HG03060 (cell line): Measurements from ENCODE around the gene HDAC4.
"Not testable (repeated sequence)": the region's sequence is repeated elsewhere in the genome, so short reads cannot be mapped to it uniquely, and the experiment has no call there.

ENCODE experiments used
- ATAC-seq: cut with Tn5 transposase; IDR thresholded peaks from one replicate; pipeline ENCODE4 v1.9.1; 2021; ENCODE audit warnings: low read depth, moderate number of reproducible peaks; ENCODE audit not compliant: unreplicated experiment

Gene HDAC4

DNA sequence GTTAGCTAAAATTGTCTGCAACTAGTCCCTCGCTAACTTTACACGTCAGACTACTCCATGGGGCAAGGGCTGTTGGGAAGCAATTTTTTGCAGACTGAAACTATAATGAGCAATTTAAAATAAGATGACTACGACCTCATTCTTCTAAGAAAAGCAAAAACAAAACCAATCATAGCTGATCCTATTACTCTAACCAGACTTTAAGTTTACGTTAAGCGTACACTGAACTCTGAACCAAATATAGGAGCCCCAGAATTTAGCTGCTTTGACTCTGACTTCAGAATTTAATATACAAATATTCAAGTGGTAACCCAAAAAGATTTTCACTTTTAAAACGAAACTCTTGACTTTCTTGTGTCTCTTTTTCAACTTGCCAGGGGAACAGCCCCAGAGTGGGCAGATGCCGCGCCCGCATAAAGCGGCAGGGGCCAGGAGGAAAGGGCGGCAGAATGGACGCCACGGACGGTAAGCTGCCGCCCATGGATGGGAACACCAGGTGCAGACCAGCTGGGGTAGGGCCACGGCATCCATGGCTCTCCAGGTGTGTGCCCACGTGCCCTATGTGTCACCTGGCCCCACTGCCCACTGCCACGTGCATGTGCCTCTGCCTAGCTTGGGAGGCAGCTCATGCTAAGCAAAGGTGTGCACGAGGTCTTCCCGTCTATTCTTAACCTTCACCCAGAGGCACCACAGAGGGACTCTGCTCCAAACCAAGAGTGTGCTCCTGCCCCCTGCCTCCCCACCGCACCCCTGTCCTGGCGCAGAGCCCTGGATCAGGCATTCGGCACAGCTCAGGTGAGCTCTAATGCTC, 217.6 kb downstream of the HDAC4 start:
- ATAC-seq: no peak

DNA sequence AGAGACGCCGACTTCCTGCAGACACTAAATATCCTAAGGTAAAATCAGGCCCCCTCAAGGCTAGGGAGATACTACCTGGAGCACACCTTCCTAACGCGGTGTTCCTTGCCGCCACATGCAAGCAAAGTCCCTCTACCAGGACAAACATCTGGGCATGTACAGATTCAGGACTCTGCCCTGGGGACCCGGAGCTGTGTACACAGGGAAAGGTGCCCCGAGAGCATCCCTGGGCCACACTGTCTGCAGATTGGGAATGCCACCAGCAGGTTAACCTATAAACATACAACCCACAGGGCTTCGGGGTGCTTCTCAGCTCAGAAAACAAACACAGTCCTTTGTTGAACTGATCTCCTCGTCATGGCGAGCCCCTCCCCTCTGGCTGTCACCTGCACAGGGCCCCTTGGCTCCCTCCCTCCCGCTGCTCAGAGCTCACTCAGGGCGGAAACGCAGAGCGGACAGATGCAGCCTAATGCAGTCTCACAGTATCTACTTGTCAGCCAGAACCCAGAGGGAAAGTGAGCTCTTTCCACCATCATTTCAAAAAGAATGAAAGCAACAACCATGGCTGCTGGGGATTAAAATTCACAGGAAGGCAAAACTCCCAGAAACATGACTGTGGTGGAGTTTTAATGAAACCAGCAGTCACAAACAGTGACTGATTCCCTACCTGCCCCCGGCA, 218.8 kb downstream of the HDAC4 start:
- ATAC-seq: no peak

DNA sequence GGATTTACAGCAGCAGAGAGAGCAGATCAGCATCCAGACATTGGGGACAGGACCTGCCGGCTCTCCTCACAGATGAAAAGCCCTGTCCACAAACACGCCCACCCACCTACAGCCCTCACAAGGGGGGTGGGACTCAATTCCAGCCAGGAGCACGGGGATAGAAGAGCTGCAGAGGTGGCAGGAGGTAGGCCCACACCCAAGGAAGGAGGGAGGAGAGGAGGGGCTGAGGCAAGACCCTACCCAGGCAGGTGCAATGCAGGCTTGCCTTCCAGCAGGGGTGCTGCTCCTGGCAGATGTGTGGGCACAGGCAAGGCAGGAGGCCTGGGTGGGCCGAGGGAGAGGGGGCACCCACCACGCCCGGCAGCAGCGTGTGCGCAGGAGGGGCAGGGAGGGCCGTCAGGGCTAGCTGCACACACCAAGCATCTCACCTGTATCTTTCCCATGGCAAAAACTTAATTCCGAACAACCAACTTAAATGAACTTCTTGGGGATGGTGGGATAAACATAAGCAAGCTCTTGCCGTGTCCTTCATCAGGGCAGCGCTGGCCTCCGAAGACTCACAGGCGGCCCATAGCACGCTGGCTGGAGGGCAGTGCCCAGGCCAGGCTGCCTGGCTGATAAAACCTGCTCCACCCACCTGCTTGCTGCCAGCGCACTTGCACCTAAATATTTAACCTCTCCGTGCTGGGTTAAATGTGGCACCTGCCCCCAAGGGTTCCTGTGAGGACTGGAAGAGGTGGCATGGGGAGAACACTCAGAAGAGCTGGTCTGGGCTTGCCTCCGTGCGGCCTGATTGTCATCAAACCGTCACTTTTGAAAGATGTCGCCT, 219.5 kb downstream of the HDAC4 start:
- no peak for ATAC-seq

DNA sequence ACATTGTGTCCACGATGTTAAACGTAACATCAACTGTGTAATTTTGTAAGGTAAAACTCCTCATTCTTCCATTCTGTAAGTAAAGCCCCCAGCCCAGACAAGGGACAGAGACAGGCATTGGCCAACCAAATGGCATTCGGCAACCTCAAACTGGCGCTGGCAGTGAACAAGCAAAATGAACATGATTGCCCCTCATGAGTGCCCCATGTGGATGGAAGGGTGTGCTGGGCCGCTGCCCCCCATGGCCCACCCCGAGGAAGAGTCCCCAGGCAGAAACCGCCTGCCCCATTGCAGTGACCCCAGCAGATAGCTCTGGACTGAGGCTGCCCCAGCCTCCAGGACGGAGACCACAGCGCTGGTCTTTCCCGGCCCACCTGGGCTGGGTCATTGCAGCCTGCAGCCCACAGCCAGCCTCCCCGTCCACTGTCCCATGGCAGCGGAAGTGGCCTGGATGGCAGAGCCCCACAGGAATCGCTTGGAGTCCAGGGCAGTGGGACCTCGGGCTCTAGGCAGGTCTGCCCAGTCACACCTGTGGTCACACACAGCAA, 220.2 kb downstream of the HDAC4 start:
- no peak for ATAC-seq

DNA sequence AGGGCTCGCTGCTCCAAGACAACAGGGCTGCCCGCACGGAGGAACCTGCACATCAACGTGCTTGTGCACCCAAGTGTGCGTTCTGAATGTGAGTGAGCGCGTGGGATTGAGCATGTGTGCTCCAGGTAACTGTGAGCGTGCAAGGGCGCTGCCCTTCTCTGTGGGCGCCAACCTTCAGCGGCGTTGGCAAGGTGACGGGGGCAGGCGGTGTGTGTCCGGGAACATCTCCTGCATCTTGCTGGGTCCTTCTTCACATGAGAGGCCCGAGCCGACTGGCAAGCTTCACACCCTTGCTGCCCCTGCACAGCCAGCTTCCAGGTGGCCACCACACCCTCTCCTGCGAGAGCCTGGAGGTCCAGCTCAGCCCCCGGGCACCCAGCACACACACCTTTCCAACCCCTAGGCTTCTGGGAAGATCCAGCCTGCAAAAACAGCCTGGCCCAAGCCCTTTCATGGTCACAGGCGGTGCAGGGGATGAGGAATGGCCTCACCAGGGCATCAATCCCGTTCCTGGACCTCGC, 220.9 kb downstream of the HDAC4 start:
- ATAC-seq: no peak

DNA sequence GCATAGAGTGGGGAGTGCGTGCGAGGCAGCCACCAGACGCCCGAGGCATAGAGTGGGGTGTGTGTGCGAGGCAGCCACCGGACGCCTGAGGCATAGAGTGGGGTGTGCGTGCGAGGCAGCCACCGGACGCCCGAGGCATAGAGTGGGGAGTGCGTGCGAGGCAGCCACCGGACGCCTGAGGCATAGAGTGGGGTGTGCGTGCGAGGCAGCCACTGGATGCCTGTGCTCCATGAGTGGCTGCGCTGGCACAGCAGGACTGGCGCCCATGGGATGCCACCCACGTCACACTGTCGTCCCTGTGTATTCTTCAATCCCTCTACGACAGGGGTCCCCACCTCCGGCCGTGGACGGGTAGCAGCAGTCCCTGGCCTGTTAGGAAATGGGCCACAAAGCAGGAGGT, 221.9 kb downstream of the HDAC4 start:
- ATAC-seq: no peak

DNA sequence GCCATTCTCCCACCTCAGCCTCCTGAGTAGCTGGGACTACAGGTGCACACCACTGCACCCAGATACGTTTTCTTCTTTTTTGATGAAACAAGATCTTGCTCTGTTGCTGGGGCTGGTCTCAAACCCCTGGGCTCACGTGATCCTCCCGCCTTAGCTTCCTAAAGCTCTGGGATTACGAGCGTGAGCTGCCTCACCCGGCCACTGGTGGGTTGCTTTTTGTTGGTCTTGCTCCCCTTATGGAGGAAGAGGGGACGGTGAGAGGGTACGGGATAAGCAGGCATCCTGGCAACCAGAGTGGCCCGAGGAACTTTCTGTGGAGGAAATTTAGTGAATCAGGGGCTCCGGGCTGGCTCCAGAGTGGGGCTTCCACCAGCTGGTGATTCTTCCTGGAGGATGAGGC, 222.3 kb downstream of the HDAC4 start:
- ATAC-seq: no peak

DNA sequence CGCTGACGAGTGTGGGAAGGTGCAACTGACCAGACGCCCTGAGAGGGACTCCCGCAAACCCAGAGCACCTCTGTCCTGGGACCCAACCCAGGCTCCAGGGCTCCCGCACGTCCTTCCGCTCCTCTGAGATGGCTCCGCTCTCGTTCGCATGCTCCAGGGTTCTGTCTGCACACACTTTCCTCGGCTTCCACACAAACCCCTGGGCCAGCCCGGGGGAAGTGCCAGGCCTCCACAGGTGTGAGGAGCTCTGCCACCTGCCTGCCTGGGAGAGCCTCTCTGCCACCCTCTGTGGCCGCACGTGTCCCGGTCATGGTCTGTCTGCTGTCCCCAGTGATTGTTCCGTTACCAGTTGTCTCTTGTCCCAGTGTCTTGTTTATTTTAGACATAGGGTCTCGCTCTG, 222.9 kb downstream of the HDAC4 start:
- no peak for ATAC-seq

DNA sequence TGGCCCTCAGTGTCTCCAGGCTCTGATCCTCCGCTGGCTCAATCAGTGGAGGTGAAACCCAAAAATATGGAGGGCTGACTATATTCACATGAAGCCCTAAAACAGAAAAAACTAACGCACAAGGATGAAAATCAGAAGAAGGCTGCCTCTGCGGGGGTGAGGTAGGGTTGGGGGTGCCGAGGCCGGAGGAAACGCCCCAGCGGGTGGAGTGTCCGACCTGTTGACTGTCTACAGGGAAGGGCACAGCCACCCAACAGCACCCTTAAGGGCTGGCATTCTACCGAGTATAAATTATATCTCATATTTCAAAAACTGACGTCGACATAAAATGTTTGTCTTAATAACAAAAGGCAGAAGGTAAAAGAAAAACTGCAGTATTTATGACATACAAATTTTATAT, 223.5 kb downstream of the HDAC4 start:
- ATAC-seq: no peak

DNA sequence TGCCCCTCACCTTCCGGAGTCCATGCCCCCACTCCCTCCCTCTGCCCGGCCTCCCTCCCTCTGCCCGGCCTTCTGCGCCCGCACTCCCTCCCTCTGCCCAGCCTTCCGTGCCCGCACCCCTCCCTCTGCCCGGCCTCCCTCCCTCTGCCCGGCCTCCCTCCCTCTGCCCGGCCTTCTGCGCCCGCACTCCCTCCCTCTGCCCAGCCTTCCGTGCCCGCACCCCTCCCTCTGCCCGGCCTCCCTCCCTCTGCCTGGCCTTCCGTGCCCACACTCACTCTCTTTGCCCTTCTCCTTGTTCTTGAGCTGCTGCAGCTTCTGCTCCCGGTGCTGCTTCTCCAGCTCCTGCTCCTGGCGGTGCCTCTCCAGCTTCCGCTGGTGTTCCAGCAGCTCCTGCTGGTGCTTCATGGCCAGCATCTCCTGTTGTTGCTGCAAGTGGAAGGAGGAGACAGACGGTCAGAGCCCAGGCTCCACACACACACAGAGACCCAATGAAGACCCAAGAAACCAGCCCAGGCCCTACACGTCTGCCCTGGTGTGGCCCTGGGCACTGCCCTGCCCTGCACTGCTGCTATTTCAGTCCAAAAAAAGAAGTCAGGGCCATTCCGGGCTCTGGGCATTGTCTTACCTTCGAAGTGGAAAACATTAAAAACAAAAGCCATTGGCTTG, 224.5 kb downstream of the HDAC4 start:
- not testable (repeated sequence) for ATAC-seq

DNA sequence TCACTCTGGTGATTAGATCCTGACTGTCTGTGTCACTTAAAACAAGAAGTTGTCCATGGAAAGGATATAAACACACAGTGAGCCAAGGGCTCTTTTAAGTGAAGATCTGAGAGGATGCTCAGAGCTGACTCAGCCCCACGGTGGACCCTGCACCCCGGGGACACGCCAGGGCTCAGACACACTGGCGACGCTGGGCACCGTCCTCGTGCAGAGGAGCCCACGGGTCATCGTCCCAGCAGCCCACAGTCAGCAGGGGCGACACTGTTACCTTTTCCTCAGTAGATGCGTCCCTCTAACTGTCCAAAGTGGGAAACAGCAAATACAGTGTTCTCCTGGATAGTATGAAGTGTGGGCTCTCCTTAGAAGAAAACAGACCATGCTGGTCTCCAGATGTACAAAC, 225.6 kb downstream of the HDAC4 start:
- no peak for ATAC-seq

DNA sequence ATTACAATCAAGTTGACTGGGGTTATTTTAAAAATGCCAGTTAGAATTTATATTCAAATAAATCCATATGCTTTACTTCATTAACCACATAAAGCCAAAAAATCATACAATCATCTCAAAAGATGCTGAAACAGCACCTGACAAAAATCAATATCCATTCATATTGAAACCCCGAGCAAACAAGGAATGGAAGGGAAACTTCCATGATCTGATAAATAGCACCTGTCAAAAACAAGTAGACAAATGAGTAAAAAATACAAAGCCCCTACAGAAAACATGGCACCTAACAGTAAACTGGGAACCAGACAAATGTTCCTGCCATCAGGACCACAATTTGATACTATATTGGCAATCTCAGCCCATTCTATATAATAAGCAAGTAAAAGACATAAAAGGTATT, 227.5 kb downstream of the HDAC4 start:
- no peak for ATAC-seq

DNA sequence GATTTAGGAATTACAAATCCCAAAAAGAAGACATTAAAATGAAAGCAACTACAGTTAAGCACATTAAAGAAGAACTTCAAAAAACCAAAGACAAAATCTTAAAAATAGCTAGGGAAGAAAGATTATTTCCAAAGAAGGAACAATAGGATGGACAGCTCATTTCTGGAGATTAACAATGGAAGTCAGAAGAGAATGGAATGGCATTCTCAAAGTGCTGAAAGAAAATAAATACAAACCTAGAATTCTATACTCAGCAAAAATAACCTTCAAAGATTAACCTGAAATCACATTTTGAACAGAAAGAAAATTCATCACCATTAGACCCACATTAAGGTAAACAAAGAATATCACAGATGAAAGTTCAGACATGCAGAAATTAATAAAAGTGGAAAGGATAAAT, 229.2 kb downstream of the HDAC4 start:
- ATAC-seq: no peak

DNA sequence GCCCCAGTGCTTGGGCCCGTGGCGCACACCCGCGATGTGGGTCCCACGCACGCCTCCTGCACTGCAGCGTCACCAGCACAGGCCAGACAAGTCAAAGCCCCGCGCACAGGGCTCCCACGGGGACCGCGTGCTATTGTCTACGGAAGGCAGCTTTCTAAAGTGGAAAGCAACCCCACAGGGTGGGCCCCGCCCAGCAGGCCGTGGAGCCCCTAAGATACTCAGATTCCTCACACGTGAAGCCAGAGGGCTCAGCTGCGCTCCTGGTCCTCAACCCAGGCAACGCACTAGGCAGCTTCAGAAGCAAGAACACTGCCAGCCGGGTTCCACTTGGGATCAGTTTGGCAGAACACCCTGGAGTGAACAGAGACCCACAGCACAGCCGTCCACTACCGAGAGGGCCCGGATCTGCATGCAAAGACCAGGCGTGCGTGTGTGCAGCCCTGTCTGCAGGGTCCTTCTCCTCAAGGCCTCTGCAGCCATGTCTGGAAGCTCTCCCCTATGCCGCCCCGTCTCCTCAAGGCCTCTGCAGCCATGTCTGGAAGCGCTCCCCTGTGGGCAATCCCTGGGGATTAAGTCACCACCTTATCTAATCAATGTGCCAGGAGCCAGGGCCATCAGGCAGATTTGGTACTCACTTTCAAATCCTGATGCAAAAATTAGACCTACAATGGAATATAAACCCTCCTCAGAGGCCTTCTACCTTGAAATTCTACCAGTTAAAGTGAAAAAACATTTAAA, 231.3 kb downstream of the HDAC4 start:
- no peak for ATAC-seq

DNA sequence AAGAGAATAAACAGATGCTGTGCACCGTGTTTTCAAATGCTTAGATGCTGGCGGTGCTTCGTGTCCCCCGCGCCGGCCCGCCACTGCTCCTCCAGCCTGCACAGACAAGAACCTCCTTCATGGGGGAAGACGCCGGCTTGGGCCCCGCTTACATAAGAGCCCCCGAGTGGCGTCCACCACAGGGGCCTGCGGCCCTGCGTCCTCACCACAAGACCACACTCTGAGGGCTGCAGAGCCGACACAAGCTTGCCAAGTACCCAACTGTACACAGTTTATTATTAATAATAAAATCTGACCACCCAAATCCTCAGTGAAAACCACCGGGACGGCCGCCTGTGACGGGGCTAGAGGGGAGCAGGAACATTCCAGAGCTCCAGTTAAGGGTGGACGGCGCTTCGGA, 232.2 kb downstream of the HDAC4 start:
- ATAC-seq: no peak

DNA sequence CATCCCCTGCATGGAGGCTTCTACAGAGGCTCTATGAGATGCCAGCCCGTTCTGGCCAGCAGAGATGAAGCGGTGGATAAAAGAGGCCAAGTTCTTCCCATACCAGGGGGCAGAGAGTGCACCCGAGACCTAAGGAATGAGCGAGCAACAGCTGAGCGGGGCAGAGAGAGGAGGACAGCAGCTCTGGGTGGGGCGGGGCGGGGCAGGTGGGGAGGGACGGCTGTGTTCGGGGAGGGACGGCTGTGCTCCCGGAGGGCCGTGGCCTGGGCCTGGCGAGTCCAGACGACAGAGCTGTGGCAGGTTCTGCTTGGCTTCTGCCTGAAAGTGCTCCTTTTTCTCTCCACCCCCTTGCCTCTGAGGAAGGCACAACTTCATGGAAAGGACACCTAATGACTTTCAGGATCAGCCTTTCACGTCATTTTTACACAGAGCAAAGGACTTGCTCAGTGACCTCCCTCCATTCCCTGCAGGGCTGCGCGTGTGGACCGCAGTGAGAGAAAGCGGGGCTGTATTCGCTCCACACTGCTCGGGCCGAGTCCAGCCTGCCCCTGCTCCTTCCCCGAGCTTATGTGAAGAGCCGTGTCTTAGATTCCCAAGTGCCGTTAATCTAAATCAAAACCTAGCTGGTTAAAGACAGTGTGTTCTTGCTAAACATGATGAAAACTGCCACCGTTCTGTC, 232.9 kb downstream of the HDAC4 start:
- no peak for ATAC-seq

DNA sequence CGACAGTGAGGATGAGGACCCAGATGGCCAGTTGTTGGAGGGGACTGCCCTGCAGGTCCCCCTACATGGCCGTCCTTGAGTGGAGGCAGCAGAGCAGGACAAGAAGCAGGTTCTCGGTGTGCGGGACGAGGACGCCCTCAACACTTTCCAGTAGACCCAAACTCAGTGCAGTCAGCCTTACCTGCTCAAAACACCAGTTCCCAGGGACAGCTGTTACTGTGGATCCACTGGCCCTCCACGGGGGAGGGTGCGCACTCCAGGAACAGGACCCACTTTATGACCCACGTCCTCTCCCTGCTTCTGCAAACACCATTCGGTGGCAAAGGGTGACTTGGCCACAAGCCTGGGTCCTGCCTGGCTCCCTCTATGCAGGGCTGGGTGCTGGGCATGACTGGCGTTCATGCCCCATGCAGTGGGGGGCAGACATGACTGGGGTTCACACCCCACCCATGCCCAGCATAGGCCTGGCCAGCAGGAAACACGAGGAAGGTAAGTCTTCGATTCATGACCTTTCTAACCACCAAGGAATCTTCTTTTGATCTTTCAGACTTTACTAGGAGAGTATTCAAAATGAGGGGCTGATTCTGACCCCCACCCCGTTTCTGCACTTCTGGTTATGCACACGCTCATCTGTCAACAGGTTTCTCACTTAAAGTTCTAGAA, 233.7 kb downstream of the HDAC4 start:
- ATAC-seq: no peak

DNA sequence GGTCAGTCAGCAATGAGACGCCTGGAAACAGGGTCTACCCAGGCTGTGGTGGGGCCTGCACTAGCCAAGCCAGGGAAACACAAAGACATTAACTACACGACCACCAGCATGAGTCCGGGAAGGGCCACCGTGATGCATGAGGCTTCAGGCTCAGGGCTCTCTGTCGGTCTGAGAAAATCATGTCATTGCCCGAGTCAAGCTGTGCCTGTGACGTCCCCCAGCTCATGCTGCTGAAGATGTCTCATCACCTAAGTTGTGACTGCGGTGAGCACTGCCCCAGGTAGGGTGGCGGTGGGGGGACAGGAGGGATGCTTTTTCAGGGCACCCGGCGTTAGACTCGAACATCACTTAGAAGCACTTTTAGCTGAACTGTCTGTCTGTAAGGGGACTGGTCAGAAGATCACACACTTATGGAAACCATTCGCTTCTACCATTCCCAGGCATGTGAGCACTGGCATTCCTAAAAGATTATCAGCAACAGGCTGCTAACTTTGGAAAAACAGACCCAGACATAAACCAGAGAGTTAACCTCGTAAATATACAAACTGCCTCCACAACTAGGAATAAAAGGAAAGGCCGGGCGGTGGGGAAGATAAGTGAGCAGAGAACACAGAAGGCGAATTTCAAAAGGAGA, 234.5 kb downstream of the HDAC4 start:
- ATAC-seq: no peak
